Measurements from ENCODE around the gene FBP2. TPM values are rescaled to one million over a fixed set of nuclear protein-coding genes. Genes with fewer than 3 reads are reported as not detected.
A peak's percentile ranks its signal among the peaks of the same experiment; 100 is the strongest.
"Not testable (repeated sequence)": the region's sequence is repeated elsewhere in the genome, so short reads cannot be mapped to it uniquely, and the experiment has no call there.

Gene FBP2
- total and polyA plus RNA-seq, 8 donors = 1.0 to 2.6 (median 1.7) TPM; not detected in 2

DNA sequence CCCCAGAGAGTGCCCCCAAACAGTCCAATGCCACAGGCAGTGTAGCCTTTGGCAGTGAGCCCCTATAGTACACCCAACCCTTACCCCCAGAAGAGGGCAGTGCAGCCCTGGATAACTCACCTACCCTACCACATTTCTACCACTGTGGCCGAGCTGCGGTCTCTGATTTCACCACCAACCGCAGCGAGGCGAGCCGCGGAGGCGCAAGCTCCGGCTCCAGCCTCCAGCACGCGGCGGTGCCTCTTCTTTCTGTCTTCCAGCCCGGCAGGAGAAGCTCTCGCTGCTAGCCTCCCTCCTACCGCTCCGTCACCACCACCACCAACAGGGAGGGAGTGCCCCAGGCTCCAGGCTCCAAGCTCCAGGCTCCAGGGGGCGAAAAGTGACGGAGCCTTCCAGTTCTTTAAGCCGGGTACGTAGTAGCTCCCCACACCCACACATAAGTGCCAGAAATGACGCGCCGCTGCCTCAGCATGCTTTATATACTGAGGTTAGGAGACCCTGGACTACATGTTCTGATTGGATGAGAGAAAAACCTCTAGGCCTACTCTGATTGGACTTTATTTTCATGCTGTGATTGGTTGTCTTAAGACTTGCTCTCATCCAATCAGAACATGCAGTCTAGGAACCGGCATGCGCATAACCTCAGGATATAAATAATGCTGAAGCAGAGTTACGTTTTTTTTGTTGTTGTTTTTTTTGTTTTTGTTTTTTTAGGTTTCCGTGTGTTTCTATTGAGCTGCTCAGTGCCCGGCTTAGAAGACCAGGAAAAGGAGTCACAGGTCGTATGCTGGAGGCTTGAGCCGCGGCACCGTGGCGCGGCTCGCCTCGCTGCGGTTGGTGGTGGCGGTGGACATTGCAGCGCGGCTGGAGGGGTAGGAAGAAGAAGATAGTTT is 38.9 kb downstream of the FBP2 start, which contains the start of gene PCAT7:
TSS of gene PCAT7 (plus strand) at position 645 of the 893 bp plus-strand sequence.
- DNase-seq (peak in 3 of 4 donors; percentile 9 to 67 (median 64)), ATAC-seq (peak; percentile 96)
- TF ChIP-seq, protein P1, sequence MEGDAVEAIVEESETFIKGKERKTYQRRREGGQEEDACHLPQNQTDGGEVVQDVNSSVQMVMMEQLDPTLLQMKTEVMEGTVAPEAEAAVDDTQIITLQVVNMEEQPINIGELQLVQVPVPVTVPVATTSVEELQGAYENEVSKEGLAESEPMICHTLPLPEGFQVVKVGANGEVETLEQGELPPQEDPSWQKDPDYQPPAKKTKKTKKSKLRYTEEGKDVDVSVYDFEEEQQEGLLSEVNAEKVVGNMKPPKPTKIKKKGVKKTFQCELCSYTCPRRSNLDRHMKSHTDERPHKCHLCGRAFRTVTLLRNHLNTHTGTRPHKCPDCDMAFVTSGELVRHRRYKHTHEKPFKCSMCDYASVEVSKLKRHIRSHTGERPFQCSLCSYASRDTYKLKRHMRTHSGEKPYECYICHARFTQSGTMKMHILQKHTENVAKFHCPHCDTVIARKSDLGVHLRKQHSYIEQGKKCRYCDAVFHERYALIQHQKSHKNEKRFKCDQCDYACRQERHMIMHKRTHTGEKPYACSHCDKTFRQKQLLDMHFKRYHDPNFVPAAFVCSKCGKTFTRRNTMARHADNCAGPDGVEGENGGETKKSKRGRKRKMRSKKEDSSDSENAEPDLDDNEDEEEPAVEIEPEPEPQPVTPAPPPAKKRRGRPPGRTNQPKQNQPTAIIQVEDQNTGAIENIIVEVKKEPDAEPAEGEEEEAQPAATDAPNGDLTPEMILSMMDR (IDR thresholded peaks at IDR 0.05) = peak in 1 of 2 donors; percentile 22
- Histone ChIP-seq H3K36me3 (no peaks in the 10 kb centered on the region), H3K4me1 (no peaks in the 10 kb centered on the region), H3K27me3 (no peaks in the 10 kb centered on the region), H3K9me3 (no peaks in the 10 kb centered on the region), H3K27ac (no peak within 1 kb of the TSS), H3K4me3 (peak within 1 kb of the TSS in 1 of 2 donors; percentile 7)
- intact Hi-C loops (cut with DNase I) = no loop called here

DNA sequence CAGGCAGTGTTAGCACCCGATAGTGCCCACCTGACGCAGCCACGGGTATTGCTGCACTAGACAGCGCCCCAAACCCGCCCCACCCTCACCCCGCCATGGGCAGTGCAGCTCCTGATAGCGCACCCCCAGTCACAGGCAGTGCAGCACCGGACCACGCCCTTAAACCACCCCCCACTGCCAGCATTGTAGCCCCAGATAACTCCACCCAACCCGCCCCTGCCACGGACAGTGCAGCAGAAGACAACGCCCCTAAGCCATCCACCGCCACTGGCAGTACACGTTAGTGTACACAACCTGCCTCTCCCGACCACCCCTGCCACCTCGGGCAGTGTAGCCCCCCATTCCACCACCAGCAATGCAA is 39.6 kb downstream of the FBP2 start:
- Histone ChIP-seq H3K27me3 (no peaks in the 10 kb centered on the region), H3K4me3 (no peak overlapping the region), H3K27ac (no peak overlapping the region), H3K36me3 (no peaks in the 10 kb centered on the region), H3K9me3 (no peaks in the 10 kb centered on the region), H3K4me1 (no peaks in the 10 kb centered on the region)
- ATAC-seq = no peak
- TF ChIP-seq, protein P1 (IDR thresholded peaks at IDR 0.05) = no peak
- no peak for DNase-seq
- intact Hi-C loops (cut with DNase I) = no loop called here

DNA sequence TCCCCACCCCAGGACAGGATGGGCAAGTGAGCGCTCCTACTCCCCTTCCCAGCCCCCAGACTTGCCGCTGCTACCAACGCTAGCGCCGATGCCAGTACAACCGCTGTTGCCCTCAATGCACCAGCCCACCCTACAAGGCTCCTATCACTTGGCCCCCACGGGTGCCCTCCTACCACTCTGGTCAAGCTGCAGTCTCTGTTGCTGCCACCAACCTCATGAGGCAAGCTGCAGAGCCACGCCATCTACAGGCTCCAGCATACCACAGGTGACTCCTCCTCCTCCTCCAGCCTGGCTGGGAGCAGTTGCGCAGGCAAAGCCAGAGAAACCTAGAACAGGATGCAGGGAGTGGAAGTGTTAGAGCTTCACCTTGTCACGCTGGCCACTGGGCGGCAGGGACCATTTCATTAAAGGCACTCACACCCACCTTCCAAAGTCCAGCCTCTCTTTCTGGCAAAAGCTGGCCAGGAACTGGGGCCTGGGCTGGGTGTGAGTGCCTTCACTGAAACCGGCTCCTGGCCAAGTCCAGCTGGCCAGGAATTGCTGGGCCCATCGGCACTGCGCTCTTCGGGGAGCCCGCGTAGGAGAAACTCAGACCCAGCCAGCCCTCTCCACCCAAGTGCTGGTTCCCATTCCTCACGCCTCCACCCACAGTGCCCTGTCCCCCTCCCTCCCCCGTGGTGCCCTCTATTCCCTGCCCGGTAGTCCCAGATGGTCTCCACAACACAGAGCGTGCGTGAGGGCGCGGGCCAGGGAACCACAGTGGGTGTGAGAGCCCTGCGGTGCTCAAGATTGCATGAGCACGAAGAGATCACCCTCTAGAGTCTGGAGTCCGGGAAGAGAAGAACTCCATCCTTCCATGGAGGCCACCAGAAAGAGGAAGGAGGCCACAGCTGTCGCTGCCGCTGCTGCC is 40.3 kb downstream of the FBP2 start:
- intact Hi-C loops (cut with DNase I) = no loop called here
- TF ChIP-seq, protein P1 (IDR thresholded peaks at IDR 0.05) = no peak
- H3K36me3 ChIP-seq = no peaks in the 10 kb centered on the region
- no peak overlapping the region for H3K27ac ChIP-seq
- no peak overlapping the region for H3K4me3 ChIP-seq
- no peak for ATAC-seq
- peaks cover 0 to under 1% of the 10 kb centered on the region in 2 donors for H3K27me3 ChIP-seq
- no peaks in the 10 kb centered on the region for H3K4me1 ChIP-seq
- no peak for DNase-seq
- H3K9me3 ChIP-seq = no peaks in the 10 kb centered on the region

DNA sequence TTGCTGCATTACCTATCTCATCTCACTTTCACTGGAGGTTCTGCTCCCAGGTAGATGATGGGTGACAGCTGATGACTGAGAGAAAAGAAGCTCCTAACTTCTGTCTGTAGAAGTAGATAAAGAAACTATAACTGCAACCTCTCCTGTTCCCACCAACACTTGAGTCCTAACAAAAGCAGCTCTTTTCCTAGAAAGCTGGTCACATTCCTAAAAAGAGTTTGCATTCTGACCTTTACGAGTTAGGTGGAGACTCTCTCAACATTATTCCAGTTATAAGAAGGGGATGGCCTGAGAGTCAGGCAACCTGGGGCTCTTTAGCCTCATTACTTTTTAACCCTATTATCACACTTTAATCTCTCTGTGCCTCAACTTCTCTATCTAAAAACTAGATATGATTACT is 47.7 kb downstream of the FBP2 start:
- intact Hi-C loops (cut with DNase I) = no loop called here
- ATAC-seq = no peak
- no peaks in the 10 kb centered on the region for H3K4me1 ChIP-seq

DNA sequence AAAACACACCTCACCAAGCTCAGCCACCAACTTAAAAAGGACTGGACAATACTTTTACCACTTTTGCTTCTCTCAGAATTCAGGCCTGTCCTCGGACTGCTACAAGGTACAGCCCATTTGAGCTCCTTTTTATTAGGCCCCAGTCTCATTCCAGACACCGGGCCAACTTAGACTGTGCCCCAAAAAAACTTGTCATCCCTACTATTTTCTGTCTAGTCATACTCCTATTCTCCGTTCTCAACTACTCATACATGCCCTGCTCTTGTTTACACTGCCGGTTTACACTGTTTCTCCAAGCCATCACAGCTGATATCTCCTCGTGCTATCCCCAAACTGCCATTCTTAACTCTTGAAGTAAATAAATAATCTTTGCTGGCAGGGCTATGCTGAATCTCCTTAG is 49.3 kb downstream of the FBP2 start:
- H3K36me3 ChIP-seq; ATAC-seq; DNase-seq; intact Hi-C loops (cut with DNase I); H3K27ac ChIP-seq; H3K9me3 ChIP-seq; H3K4me1 ChIP-seq; H3K4me3 ChIP-seq; H3K27me3 ChIP-seq: not testable (repeated sequence)

More for the DNA sequence above, 47.7 kb downstream of the FBP2 start:
- H3K36me3 ChIP-seq = no peaks in the 10 kb centered on the region
- no peak for DNase-seq
- no peaks in the 10 kb centered on the region for H3K9me3 ChIP-seq
- H3K4me3 ChIP-seq = no peak overlapping the region
- no peak overlapping the region for H3K27ac ChIP-seq
- peaks cover 0 to 9% of the 10 kb centered on the region in 2 donors for H3K27me3 ChIP-seq
- TF ChIP-seq, protein P1 (IDR thresholded peaks at IDR 0.05) = no peak

Measured in left lung (tissue), 10 donors.